ENCODE results near the gene SGMS1. TPM values are rescaled to one million over a fixed set of nuclear protein-coding genes. Genes with fewer than 3 reads are reported as not detected.

SGMS1 gene
- total RNA-seq, 1 experiment from 2014 or later, result 21.0 TPM

- DNase-seq (ENCODE audit: low read depth), result no peak
Observed at GRCh38 chr10:50613150-50613549, 10.6 kb downstream of the SGMS1 start.

- DNase-seq (ENCODE audit: low read depth), result no peak
Observed at GRCh38 chr10:50610368-50610767, 13.4 kb downstream of the SGMS1 start.

GRCh38 chr10:50607356-50607925 is 16.3 kb downstream of the SGMS1 start:
- no peak for DNase-seq (ENCODE audit: low read depth)

GRCh38 chr10:50605951-50606270 is 17.8 kb downstream of the SGMS1 start:
- no peak for DNase-seq (ENCODE audit: low read depth)

- peak; percentile 97 for DNase-seq (ENCODE audit: low read depth)
Observed at GRCh38 chr10:50605269-50605950, 18.3 kb downstream of the SGMS1 start.

- DNase-seq (ENCODE audit: low read depth), result peak; percentile 83
Observed at GRCh38 chr10:50604809-50605208, 18.9 kb downstream of the SGMS1 start.

- DNase-seq (ENCODE audit: low read depth), result peak; percentile 62
Observed at GRCh38 chr10:50604049-50604640, 19.6 kb downstream of the SGMS1 start.

GRCh38 chr10:50603151-50603850 is 20.5 kb downstream of the SGMS1 start:
- no peak for DNase-seq (ENCODE audit: low read depth)

- DNase-seq (ENCODE audit: low read depth), result no peak
Observed at GRCh38 chr10:50601974-50602373, 21.8 kb downstream of the SGMS1 start.

GRCh38 chr10:50600831-50601477 is 22.8 kb downstream of the SGMS1 start:
- DNase-seq (ENCODE audit: low read depth), result peak; percentile 93

GRCh38 chr10:50600286-50600685 is 23.5 kb downstream of the SGMS1 start:
- no peak for DNase-seq (ENCODE audit: low read depth)

- DNase-seq (ENCODE audit: low read depth), result no peak
Observed at GRCh38 chr10:50596897-50597296, 26.9 kb downstream of the SGMS1 start.

GRCh38 chr10:50596456-50596855 is 27.3 kb downstream of the SGMS1 start:
- DNase-seq (ENCODE audit: low read depth), result no peak

- DNase-seq (ENCODE audit: low read depth), result no peak
Observed at GRCh38 chr10:50595785-50596184, 28.0 kb downstream of the SGMS1 start.

GRCh38 chr10:50593523-50594376 is 30.0 kb downstream of the SGMS1 start:
- DNase-seq (ENCODE audit: low read depth), result peak; percentile 77

- DNase-seq (ENCODE audit: low read depth), result no peak
Observed at GRCh38 chr10:50592961-50593418, 30.8 kb downstream of the SGMS1 start.

- DNase-seq (ENCODE audit: low read depth), result no peak
Observed at GRCh38 chr10:50590935-50591334, 32.8 kb downstream of the SGMS1 start.

- DNase-seq (ENCODE audit: low read depth), result no peak
Observed at GRCh38 chr10:50586740-50587088, 37.0 kb downstream of the SGMS1 start.

- DNase-seq (ENCODE audit: low read depth), result peak; percentile 57
Observed at GRCh38 chr10:50585921-50586739, 37.6 kb downstream of the SGMS1 start.
